GM23338 (cell line): Measurements from ENCODE around the gene AHNAK2. TPM values are rescaled to one million over a fixed set of nuclear protein-coding genes. Genes with fewer than 3 reads are reported as not detected.

Experiments
- ATAC-seq: fragments of 200-7000 bp; cut with Tn5 transposase; 3 replicates; pipeline ENCODE4 v1.9.1; 2020
- DNase-seq: peaks from one replicate; pipeline ENCODE4 v3.0.0-alpha.2; 2015; ENCODE audit warnings: low spot score
- H2AFZ ChIP-seq: fragments of 200-600 bp; sonication (generic); 2 replicates; pipeline ENCODE4 v1.8.0; 2016; ENCODE audit warnings: antibody characterized with exemption, mild to moderate bottlenecking, moderate library complexity
- H3F3A ChIP-seq: fragments of 200-600 bp; sonication (generic); replicated peaks from 2 replicates; pipeline ENCODE4 v1.8.0; 2017; ENCODE audit warnings: antibody characterized with exemption, mixed run types, low read depth
- H3K27ac ChIP-seq: fragments of 200-600 bp; sonication (generic); 2 replicates; pipeline ENCODE4 v1.6.1; 2016; ENCODE audit warnings: low read depth
- H3K27me3 ChIP-seq: fragments of 200-600 bp; sonication (generic); 2 replicates; pipeline ENCODE4 v1.8.0; 2016; ENCODE audit warnings: mild to moderate bottlenecking, mixed run types, moderate library complexity; ENCODE audit not compliant: insufficient read depth
- H3K36me3 ChIP-seq: fragments of 200-600 bp; sonication (generic); 2 replicates; pipeline ENCODE4 v1.8.0; 2016; ENCODE audit warnings: mild to moderate bottlenecking; ENCODE audit not compliant: insufficient read depth
- H3K4me1 ChIP-seq: fragments of 200-600 bp; sonication (generic); 2 replicates; pipeline ENCODE4 v1.8.0; 2016; ENCODE audit warnings: mild to moderate bottlenecking, moderate library complexity; ENCODE audit not compliant: insufficient read depth
- H3K4me2 ChIP-seq: fragments of 200-600 bp; sonication (generic); 2 replicates; pipeline ENCODE4 v1.7.1; 2017; ENCODE audit warnings: mixed run types
- H3K4me3 ChIP-seq: fragments of 200-600 bp; sonication (generic); 2 replicates; pipeline ENCODE4 v1.6.1; 2016; ENCODE audit warnings: mixed run types
- H3K79me2 ChIP-seq: fragments of 200-600 bp; sonication (generic); replicated peaks from 2 replicates; pipeline ENCODE4 v1.8.0; 2017; ENCODE audit warnings: mild to moderate bottlenecking; ENCODE audit not compliant: insufficient read depth
- H3K9me2 ChIP-seq: fragments of 200-600 bp; sonication (generic); 2 replicates; pipeline ENCODE4 v1.8.0; 2017; ENCODE audit not compliant: insufficient read depth
- H4K20me1 ChIP-seq: fragments of 200-600 bp; sonication (generic); replicated peaks from 2 replicates; pipeline ENCODE4 v1.8.0; 2017; ENCODE audit warnings: mild to moderate bottlenecking; ENCODE audit not compliant: insufficient read depth
- H3K27ac Mint-ChIP-seq: 2 replicates; pipeline ENCODE4 v1.8.0; 2020; ENCODE audit warnings: inconsistent platforms, mild to moderate bottlenecking, moderate library complexity, mixed read lengths
- H3K27me3 Mint-ChIP-seq: 3 replicates; pipeline ENCODE4 v1.8.0; 2022; ENCODE audit warnings: low read depth, mild to moderate bottlenecking, moderate library complexity, mixed read lengths, inconsistent platforms; ENCODE audit not compliant: insufficient read depth, poor library complexity
- H3K36me3 Mint-ChIP-seq: 3 replicates; pipeline ENCODE4 v1.8.0; 2021; ENCODE audit warnings: low read depth, mild to moderate bottlenecking, inconsistent platforms, moderate library complexity, mixed read lengths
- H3K4me1 Mint-ChIP-seq: 3 replicates; pipeline ENCODE4 v1.8.0; 2020; ENCODE audit warnings: mild to moderate bottlenecking, inconsistent platforms, mixed read lengths
- H3K4me3 Mint-ChIP-seq: 3 replicates; pipeline ENCODE4 v1.8.0; 2021; ENCODE audit warnings: moderate library complexity, mild to moderate bottlenecking, inconsistent platforms, mixed read lengths
- H3K9me3 Mint-ChIP-seq: 3 replicates; pipeline ENCODE4 v1.8.0; 2020; ENCODE audit warnings: moderate library complexity, mild to moderate bottlenecking, inconsistent platforms, mixed read lengths
- CREB1 ChIP-seq: fragments of 250-450 bp; sonication (Bioruptor Pico); IDR thresholded peaks from 2 replicates; pipeline ENCODE4 v1.5.0; 2020; ENCODE audit warnings: low read depth, mild to moderate bottlenecking, moderate library complexity
- EZH2 ChIP-seq: fragments of 200-600 bp; sonication (generic); IDR thresholded peaks from one replicate; pipeline ENCODE4 v1.8.0; 2017; ENCODE audit warnings: antibody characterized with exemption, mild to moderate bottlenecking, low read depth; ENCODE audit not compliant: unreplicated experiment
- EZH2phosphoT487 ChIP-seq: fragments of 200-600 bp; sonication (generic); IDR thresholded peaks from one replicate; pipeline ENCODE4 v1.8.1; 2018; ENCODE audit warnings: antibody characterized with exemption; ENCODE audit not compliant: unreplicated experiment
- JUNB ChIP-seq: IDR thresholded peaks from one replicate; pipeline ENCODE4 v1.6.1; 2016; ENCODE audit warnings: antibody characterized with exemption; ENCODE audit not compliant: unreplicated experiment
- NANOG ChIP-seq: IDR thresholded peaks from 2 replicates; pipeline ENCODE4 v1.6.1; 2016; ENCODE audit warnings: antibody characterized with exemption, borderline replicate concordance
- STAT1 ChIP-seq: IDR thresholded peaks from one replicate; pipeline ENCODE4 v1.6.1; 2016; ENCODE audit warnings: antibody characterized with exemption; ENCODE audit not compliant: unreplicated experiment
- ZNF114 ChIP-seq: fragments of 250-450 bp; sonication (Bioruptor Pico); IDR thresholded peaks from 2 replicates; pipeline ENCODE4 v1.5.0; 2020; ENCODE audit warnings: mild to moderate bottlenecking, moderate library complexity
- ZNF331 ChIP-seq: fragments of 250-450 bp; sonication (Bioruptor Pico); IDR thresholded peaks from 2 replicates; pipeline ENCODE4 v1.5.0; 2020; ENCODE audit warnings: low read depth, mild to moderate bottlenecking, moderate library complexity
- polyA plus RNA-seq: library from polyadenylated mRNA; unstranded; fragments of >200 nt; fragmentation: Nextera tagmentation; extraction: Ambion mirVana; gene quantifications from 2 replicates; pipeline ENCODE4 v1.2.1, GENCODE V29; 2016
- total RNA-seq: library from RNA; depleted of rRNA; stranded (reverse); fragments of >200 nt; shearing (Covaris generic); gene quantifications from 2 replicates; pipeline ENCODE4 v1.2.3, GENCODE V29; 2014
- TF ChIP-seq, protein P1 (sequence below): fragments of 250-450 bp; sonication (Bioruptor Pico); IDR thresholded peaks from 2 replicates; pipeline ENCODE4 v1.5.0; 2020; ENCODE audit warnings: mild to moderate bottlenecking, moderate library complexity
- TF ChIP-seq, protein P2 (sequence below): IDR thresholded peaks from 2 replicates; pipeline ENCODE4 v1.6.1; 2016; ENCODE audit warnings: antibody characterized with exemption
- TF ChIP-seq, protein P3 (sequence below): IDR thresholded peaks from one replicate; pipeline ENCODE4 v1.6.1; 2018; ENCODE audit warnings: antibody characterized with exemption; ENCODE audit not compliant: unreplicated experiment
- TF ChIP-seq, protein P4 (sequence below), 2 experiments: fragments of 200-600 bp in 1 of 2; sonication (generic) in 1 of 2; conservative IDR thresholded peaks; 2 replicates each; pipeline versions ENCODE4 v1.5.1 to v1.6.1; 2016 to 2017; ENCODE audit warnings: antibody characterized with exemption in 2 of 2, low read depth in 2 of 2, mild to moderate bottlenecking in 2 of 2, moderate library complexity in 1 of 2

The AHNAK2 gene
- total and polyA plus RNA-seq, 2 experiments from 2014 or later, result 1.1 to 2.6 TPM

DNA sequence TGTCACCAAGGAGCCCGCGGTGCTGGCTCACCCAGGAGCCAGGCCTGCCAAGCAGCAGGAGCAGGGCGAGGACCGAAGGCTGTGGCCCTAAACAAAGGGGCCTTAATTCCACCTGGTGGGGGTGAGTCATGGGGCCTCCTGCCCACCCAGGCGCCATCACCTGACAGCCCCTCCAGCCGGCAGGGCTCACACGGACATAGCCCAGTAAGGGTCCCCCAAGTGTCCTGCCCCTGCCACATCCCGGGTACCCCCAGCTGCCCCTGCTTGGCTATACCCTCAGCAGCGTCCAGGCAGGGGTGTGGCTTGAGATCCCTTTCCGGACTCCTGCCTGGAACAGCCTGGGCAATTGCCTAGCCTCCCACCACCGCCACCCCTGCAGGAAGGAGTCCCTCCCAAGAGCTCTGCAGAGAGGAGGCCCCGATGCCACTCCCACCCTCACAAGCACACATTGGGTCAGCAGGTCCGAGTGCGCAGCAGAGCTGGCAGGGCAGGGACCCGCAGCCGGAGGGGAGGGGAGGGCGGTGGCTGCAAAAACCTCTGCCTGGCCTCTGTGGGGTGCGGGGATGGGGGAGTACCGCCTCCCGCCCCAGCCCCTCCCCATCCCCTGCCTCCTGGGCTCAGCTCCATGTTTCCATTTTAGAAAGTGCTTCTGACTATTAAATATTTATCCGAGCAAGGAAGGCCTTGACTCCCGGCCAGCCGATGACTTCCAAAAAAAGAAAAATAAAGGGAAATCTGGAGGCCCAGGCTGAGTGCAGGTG, 4.6 kb downstream of the AHNAK2 start (continued):
- TF ChIP-seq, protein P1, sequence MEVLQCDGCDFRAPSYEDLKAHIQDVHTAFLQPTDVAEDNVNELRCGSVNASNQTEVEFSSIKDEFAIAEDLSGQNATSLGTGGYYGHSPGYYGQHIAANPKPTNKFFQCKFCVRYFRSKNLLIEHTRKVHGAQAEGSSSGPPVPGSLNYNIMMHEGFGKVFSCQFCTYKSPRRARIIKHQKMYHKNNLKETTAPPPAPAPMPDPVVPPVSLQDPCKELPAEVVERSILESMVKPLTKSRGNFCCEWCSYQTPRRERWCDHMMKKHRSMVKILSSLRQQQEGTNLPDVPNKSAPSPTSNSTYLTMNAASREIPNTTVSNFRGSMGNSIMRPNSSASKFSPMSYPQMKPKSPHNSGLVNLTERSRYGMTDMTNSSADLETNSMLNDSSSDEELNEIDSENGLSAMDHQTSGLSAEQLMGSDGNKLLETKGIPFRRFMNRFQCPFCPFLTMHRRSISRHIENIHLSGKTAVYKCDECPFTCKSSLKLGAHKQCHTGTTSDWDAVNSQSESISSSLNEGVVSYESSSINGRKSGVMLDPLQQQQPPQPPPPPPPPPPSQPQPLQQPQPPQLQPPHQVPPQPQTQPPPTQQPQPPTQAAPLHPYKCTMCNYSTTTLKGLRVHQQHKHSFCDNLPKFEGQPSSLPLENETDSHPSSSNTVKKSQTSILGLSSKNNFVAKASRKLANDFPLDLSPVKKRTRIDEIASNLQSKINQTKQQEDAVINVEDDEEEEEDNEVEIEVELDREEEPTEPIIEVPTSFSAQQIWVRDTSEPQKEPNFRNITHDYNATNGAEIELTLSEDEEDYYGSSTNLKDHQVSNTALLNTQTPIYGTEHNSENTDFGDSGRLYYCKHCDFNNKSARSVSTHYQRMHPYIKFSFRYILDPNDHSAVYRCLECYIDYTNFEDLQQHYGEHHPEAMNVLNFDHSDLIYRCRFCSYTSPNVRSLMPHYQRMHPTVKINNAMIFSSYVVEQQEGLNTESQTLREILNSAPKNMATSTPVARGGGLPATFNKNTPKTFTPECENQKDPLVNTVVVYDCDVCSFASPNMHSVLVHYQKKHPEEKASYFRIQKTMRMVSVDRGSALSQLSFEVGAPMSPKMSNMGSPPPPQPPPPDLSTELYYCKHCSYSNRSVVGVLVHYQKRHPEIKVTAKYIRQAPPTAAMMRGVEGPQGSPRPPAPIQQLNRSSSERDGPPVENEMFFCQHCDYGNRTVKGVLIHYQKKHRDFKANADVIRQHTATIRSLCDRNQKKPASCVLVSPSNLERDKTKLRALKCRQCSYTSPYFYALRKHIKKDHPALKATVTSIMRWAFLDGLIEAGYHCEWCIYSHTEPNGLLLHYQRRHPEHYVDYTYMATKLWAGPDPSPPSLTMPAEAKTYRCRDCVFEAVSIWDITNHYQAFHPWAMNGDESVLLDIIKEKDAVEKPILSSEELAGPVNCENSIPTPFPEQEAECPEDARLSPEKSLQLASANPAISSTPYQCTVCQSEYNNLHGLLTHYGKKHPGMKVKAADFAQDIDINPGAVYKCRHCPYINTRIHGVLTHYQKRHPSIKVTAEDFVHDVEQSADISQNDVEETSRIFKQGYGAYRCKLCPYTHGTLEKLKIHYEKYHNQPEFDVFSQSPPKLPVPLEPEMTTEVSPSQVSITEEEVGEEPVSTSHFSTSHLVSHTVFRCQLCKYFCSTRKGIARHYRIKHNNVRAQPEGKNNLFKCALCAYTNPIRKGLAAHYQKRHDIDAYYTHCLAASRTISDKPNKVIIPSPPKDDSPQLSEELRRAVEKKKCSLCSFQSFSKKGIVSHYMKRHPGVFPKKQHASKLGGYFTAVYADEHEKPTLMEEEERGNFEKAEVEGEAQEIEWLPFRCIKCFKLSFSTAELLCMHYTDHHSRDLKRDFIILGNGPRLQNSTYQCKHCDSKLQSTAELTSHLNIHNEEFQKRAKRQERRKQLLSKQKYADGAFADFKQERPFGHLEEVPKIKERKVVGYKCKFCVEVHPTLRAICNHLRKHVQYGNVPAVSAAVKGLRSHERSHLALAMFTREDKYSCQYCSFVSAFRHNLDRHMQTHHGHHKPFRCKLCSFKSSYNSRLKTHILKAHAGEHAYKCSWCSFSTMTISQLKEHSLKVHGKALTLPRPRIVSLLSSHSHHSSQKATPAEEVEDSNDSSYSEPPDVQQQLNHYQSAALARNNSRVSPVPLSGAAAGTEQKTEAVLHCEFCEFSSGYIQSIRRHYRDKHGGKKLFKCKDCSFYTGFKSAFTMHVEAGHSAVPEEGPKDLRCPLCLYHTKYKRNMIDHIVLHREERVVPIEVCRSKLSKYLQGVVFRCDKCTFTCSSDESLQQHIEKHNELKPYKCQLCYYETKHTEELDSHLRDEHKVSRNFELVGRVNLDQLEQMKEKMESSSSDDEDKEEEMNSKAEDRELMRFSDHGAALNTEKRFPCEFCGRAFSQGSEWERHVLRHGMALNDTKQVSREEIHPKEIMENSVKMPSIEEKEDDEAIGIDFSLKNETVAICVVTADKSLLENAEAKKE, result no peak
- no peak for TF ChIP-seq EZH2phosphoT487
- no peak for TF ChIP-seq ZNF114 (CRISPR knock-in tag)

DNA sequence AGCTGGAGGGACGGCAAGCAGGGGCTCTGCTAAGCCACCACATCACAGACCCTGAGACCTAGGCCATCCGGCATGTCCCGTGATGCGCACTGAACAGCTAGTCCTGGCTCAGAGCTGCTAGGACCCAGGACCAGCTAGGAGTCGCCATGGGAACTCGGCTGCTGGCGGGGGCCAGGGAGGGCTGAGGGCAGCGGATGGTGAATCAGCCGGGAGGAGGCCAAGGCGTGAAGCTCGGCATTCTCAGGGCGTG, 5.1 kb downstream of the AHNAK2 start:
- Histone ChIP-seq H3K4me1 (peaks cover 6% of the 10 kb centered on the region; the same call in 1 of the 2 replicates), H3K9me2 (no peaks in the 10 kb centered on the region), H3F3A (no peaks in the 10 kb centered on the region), H3K27ac (no peak overlapping the region), H2AFZ (no peak overlapping the region), H3K79me2 (no peaks in the 10 kb centered on the region), H4K20me1 (no peaks in the 10 kb centered on the region), H3K4me3 (no peak overlapping the region), H3K27me3 (peaks cover 18% of the 10 kb centered on the region), H3K4me2 (no peak overlapping the region), H3K36me3 (no peaks in the 10 kb centered on the region)
- Mint-ChIP-seq H3K4me3 (no peak overlapping the region), H3K4me1 (peaks cover 11% of the 10 kb centered on the region; the same call in 2 of the 3 replicates), H3K9me3 (no peaks in the 10 kb centered on the region), H3K36me3 (no peaks in the 10 kb centered on the region), H3K27ac (no peak overlapping the region), H3K27me3 (peaks cover 30% of the 10 kb centered on the region)
- ATAC-seq (no peak), DNase-seq (no peak)
- TF ChIP-seq EZH2 (no peak), ZNF331 (CRISPR knock-in tag) (no peak), JUNB (no peak), EZH2phosphoT487 (no peak), ZNF114 (CRISPR knock-in tag) (no peak), CREB1 (CRISPR knock-in tag) (no peak), STAT1 (no peak), NANOG (no peak)
- TF ChIP-seq, protein P2, sequence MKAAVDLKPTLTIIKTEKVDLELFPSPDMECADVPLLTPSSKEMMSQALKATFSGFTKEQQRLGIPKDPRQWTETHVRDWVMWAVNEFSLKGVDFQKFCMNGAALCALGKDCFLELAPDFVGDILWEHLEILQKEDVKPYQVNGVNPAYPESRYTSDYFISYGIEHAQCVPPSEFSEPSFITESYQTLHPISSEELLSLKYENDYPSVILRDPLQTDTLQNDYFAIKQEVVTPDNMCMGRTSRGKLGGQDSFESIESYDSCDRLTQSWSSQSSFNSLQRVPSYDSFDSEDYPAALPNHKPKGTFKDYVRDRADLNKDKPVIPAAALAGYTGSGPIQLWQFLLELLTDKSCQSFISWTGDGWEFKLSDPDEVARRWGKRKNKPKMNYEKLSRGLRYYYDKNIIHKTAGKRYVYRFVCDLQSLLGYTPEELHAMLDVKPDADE, result no peak
- TF ChIP-seq, protein P3, sequence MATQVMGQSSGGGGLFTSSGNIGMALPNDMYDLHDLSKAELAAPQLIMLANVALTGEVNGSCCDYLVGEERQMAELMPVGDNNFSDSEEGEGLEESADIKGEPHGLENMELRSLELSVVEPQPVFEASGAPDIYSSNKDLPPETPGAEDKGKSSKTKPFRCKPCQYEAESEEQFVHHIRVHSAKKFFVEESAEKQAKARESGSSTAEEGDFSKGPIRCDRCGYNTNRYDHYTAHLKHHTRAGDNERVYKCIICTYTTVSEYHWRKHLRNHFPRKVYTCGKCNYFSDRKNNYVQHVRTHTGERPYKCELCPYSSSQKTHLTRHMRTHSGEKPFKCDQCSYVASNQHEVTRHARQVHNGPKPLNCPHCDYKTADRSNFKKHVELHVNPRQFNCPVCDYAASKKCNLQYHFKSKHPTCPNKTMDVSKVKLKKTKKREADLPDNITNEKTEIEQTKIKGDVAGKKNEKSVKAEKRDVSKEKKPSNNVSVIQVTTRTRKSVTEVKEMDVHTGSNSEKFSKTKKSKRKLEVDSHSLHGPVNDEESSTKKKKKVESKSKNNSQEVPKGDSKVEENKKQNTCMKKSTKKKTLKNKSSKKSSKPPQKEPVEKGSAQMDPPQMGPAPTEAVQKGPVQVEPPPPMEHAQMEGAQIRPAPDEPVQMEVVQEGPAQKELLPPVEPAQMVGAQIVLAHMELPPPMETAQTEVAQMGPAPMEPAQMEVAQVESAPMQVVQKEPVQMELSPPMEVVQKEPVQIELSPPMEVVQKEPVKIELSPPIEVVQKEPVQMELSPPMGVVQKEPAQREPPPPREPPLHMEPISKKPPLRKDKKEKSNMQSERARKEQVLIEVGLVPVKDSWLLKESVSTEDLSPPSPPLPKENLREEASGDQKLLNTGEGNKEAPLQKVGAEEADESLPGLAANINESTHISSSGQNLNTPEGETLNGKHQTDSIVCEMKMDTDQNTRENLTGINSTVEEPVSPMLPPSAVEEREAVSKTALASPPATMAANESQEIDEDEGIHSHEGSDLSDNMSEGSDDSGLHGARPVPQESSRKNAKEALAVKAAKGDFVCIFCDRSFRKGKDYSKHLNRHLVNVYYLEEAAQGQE, result no peak
- TF ChIP-seq, protein P4, sequence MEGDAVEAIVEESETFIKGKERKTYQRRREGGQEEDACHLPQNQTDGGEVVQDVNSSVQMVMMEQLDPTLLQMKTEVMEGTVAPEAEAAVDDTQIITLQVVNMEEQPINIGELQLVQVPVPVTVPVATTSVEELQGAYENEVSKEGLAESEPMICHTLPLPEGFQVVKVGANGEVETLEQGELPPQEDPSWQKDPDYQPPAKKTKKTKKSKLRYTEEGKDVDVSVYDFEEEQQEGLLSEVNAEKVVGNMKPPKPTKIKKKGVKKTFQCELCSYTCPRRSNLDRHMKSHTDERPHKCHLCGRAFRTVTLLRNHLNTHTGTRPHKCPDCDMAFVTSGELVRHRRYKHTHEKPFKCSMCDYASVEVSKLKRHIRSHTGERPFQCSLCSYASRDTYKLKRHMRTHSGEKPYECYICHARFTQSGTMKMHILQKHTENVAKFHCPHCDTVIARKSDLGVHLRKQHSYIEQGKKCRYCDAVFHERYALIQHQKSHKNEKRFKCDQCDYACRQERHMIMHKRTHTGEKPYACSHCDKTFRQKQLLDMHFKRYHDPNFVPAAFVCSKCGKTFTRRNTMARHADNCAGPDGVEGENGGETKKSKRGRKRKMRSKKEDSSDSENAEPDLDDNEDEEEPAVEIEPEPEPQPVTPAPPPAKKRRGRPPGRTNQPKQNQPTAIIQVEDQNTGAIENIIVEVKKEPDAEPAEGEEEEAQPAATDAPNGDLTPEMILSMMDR (conservative IDR thresholded peaks at IDR 0.05; ENCODE audit: low read depth in 2 of 2), result no peak
